ENCODE measurements around the gene GALNT8.
"Not testable (repeated sequence)": the region's sequence is repeated elsewhere in the genome, so short reads cannot be mapped to it uniquely, and the experiment has no call there.

The GALNT8 gene, protein sequence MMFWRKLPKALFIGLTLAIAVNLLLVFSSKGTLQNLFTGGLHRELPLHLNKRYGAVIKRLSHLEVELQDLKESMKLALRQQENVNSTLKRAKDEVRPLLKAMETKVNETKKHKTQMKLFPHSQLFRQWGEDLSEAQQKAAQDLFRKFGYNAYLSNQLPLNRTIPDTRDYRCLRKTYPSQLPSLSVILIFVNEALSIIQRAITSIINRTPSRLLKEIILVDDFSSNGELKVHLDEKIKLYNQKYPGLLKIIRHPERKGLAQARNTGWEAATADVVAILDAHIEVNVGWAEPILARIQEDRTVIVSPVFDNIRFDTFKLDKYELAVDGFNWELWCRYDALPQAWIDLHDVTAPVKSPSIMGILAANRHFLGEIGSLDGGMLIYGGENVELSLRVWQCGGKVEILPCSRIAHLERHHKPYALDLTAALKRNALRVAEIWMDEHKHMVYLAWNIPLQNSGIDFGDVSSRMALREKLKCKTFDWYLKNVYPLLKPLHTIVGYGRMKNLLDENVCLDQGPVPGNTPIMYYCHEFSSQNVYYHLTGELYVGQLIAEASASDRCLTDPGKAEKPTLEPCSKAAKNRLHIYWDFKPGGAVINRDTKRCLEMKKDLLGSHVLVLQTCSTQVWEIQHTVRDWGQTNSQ

DNA sequence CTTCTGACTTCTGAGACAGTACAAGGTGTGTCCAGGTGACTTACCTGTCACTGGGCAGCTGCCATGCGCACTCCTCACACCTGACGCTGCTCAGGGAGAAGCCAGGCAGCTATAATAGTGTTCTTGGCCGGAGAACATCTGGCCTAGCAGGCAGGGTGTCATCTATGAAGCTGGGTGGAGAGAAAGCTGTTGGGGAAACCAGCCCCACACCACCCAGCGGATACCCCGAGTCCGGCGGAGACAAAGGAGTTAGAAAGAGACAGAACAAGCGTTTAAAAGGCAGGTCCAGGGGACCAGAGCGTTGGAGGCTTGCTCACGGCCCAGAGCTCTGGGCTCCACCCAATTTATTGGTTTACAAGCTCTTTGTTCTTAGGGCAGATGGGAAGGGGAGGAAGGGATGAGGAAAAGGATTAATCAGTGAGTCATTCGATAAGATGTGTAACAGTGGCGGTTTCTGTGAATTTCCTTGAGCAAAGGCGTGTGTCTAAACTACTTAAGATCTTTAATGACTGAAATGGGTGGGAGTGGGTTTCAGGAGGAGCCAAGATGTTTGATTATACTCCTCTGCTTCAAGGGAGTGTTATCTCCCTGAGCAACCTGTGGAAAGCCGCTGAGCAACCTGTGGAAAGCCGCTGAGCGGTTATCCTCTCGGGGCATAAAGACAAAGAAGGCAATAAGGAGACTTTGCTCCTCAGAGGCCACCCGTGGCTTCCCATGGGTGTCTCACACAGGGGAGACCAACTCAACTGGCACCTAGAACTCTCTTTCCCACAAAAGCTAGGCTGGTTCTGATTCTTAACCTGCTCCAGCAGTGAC, at the start of gene GALNT8:
Gene GALNT8 (plus strand): TSS at position 580 of the 816 bp plus-strand sequence. CDS start 278 bp downstream, outside the sequence.
- DNase-seq (ENCODE audit: low spot score), result no peak

GRCh38 chr12:4679711-4680110, 40.5 kb upstream of the GALNT8 start:
- DNase-seq (ENCODE audit: low spot score), result no peak

DNA sequence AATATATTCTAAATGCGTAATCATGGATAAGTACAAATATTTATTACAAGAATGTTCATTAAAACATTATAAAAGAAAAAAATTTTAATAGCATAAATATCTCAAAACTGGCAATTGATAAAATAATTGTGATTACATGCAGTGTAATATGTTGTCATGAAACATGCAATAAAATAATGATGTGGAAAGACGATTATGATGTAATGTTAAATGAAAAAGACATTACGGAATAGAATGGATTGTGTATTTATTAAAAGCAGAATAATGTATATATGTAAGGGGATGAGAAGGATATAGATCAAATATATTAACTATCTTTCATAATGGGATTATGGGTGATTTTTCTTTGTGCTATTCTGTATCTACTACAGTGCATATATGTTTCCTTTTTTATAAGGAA, 38.5 kb upstream of the GALNT8 start:
- DNase-seq (ENCODE audit: low spot score), result no peak

DNA sequence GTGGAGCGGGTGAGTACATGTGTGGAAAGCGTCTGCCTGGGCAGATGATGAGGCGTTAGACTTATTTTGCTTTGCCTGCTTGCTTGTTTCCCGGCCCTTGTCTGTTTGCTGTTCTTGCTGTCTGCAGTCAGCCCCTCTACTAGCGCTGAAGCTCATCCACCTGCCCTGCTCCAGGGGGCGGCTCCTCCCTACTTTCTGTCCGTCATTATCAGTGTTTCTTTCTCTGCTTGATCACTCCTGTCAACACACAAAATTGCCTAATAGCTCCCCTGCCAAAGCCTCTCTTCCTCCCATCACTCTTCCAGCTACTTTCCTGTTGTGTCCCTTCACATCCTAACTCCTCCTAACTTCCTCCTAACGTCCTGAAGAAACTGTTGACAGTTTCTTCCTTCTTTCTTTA, 34.9 kb upstream of the GALNT8 start:
- no peak for DNase-seq (ENCODE audit: low spot score)

- DNase-seq (ENCODE audit: low spot score), result no peak
Observed at GRCh38 chr12:4690760-4691159, 29.4 kb upstream of the GALNT8 start.

DNA sequence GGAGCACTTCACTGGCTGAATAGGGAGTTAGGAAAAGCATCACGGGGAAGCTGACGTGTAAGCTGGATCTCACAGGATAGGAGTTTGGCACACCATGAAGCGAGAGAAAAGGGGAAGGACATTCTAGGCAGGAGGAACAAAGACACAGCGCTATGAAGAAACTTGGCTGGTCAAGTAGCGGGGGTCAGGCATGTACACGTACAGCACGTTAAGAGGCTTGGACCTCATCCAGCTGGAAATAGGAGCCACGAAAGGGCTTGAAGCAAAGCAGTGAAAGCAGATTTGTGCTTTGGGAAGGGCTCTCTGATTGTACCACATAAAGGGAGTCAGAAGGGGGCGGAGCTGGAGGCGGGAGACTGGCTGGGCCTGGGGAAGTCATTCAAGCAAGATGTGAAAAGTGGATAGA, 19.6 kb upstream of the GALNT8 start:
- no peak for DNase-seq (ENCODE audit: low spot score)

GRCh38 chr12:4701395-4702190, 18.6 kb upstream of the GALNT8 start:
- DNase-seq (ENCODE audit: low spot score), result no peak

- no peak for DNase-seq (ENCODE audit: low spot score)
Observed at GRCh38 chr12:4703676-4704075, 16.5 kb upstream of the GALNT8 start.

DNA sequence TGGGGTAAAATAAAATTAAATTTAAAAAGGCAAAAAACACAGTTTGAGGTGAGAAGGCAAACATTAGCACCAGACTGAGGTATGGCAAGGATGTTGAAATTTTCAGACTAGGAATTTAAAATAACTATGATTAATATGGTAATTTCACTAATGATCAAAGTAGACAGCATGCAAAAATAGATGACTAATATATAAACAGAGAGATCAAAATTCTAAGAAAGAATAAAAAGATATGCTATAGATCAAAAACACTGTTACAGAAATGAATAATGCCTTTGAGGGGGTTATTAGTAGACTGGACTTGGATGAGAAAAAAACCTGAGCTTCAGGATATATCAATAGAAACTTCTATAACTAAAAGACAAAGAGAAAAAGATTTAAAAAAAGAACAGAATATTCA, 14.4 kb upstream of the GALNT8 start:
- no peak for DNase-seq (ENCODE audit: low spot score)

GRCh38 chr12:4707306-4707705, 12.9 kb upstream of the GALNT8 start:
- DNase-seq (ENCODE audit: low spot score), result no peak

DNA sequence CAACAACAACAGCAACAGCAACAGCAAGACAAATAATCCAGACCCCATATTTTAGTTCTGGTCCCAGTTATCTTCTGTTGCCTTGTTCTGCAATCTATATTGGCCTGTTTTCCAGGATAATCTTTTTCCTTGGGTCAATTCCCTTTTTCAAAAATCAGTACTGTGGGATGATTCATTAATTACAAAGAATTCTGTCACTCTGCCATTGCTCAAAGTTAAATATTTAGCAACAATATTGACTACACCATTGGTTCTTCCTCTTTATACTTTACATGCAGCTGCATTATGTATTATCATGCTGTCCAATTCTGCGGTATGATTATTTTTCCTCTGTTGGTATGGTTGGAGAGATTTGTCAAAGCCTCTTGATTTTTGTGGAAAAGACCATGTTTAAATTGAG, 10.1 kb upstream of the GALNT8 start:
- DNase-seq (ENCODE audit: low spot score), result no peak

DNA sequence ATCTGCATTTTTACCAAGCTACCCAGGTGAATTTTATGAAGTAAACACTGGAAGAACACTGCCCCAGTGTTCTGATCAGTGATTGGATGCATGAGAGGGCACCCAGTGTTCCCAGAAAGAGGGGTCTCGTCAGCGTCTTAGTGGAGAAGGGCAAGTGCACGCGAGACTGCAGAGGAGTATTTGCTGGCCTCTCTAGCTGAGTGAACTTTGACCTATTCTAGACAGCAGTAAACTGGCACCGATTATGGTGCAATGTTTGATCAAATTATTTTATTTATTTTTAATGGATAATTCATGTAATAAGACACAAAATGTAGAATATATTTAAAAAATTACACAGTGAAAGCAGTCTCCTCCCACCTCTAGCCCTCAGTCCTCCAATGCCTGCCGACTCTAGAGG, 5.3 kb upstream of the GALNT8 start:
- no peak for DNase-seq (ENCODE audit: low spot score)

- DNase-seq (ENCODE audit: low spot score), result no peak
Observed at GRCh38 chr12:4717806-4718205, 2.4 kb upstream of the GALNT8 start.

DNA sequence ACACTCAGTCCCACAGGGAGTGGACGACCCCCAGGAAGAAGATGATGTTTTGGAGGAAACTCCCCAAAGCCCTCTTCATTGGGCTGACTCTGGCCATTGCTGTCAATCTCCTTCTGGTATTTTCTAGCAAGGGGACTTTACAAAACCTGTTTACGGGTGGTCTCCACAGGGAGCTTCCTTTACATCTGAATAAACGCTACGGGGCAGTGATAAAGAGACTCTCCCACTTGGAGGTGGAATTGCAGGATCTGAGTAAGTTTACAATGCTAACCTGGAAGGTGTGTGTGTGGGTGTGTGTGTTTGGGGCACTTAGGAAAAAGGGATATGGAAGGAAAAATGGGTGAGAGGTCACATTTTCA, 416 bp downstream of the GALNT8 start:
- DNase-seq (ENCODE audit: low spot score), result no peak

DNA sequence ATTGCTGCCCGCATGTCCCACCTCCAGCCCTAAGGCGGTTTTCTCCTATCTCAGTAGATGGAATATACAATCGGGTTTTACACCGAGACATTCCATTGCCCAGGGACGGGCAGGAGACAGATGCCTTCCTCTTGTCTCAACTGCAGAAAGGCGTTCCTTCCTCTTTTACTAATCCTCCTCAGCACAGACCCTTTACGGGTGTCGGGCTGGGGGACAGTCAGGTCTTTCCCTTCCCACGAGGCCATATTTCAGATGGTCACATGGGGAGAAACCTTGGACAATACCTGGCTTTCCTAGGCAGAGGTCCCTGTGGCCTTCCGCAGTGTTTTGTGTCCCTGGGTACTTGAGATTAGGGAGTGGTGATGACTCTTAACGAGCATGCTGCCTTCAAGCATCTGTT, 1.4 kb downstream of the GALNT8 start:
- DNase-seq (ENCODE audit: low spot score), result not testable (repeated sequence)

DNA sequence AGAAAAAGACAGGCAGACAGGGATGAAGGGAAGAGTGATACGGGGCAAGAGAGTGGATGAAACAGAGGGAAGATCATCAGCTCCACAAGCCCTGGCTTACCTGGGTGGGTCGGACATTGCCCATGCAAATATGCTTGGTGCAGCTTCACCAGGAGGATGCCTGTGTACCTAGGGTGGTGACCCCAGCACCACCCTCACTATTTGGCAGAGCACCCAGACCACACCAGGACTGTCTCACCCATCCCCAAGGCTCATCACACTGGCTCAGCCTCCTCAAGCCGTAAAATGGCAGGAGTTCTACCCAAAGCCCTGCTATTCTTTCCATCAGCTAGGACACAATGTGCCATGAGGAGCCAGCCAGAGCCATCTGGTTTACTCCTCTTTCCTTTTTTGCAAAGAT, 3.0 kb downstream of the GALNT8 start:
- DNase-seq (ENCODE audit: low spot score), result no peak

DNA sequence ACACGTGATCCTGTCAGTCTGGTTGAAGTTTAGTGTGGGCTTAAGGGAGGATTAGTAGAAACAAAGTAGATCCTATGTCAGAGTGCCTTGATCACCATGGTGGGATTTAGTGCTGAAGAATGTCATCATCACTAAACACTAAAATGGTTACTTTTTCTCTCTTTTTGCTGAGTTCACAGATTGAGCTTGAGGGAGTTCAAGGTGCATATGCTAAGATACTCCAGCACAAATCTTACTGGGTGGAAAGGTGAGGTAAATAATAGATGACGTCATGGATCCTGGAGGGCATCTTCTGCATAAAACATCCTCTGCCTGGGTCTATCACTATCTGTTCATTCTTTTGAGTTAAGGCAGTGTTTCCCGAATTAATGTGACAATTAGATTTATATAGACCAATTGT, 4.9 kb downstream of the GALNT8 start:
- no peak for DNase-seq (ENCODE audit: low spot score)

GRCh38 chr12:4734625-4735340, 14.6 kb downstream of the GALNT8 start:
- no peak for DNase-seq (ENCODE audit: low spot score)

- no peak for DNase-seq (ENCODE audit: low spot score)
Observed at GRCh38 chr12:4736091-4736490, 15.9 kb downstream of the GALNT8 start.

GRCh38 chr12:4738541-4738940, 18.3 kb downstream of the GALNT8 start:
- no peak for DNase-seq (ENCODE audit: low spot score)

GRCh38 chr12:4742416-4742970, 22.3 kb downstream of the GALNT8 start:
- DNase-seq (ENCODE audit: low spot score), result no peak
